Fibroblast of villous mesenchyme (primary cell): ENCODE data around the gene CYFIP2. TPM values are rescaled to one million over a fixed set of nuclear protein-coding genes. Genes with fewer than 3 reads are reported as not detected.

ENCODE experiments used
- DNase-seq: peaks from one replicate; pipeline ENCODE4 v3.0.0-alpha.2; 2010; ENCODE audit warnings: low read depth
- H3K4me3 ChIP-seq: 2 replicates; pipeline ENCODE4 v1.5.1; 2011; ENCODE audit warnings: low read depth, mild to moderate bottlenecking, low read length
- total RNA-seq: library from RNA; depleted of rRNA; stranded (reverse); fragments of >200 nt; gene quantifications from 2 replicates; pipeline ENCODE4 v1.2.3, GENCODE V29; 2012
- TF ChIP-seq, protein P1 (sequence below): IDR thresholded peaks from 2 replicates; pipeline ENCODE4 v1.5.1; 2012; ENCODE audit warnings: low read depth, mild to moderate bottlenecking, low read length; ENCODE audit not compliant: insufficient read depth

Gene CYFIP2
- total RNA-seq, 1 donor: 13.4 TPM

DNA sequence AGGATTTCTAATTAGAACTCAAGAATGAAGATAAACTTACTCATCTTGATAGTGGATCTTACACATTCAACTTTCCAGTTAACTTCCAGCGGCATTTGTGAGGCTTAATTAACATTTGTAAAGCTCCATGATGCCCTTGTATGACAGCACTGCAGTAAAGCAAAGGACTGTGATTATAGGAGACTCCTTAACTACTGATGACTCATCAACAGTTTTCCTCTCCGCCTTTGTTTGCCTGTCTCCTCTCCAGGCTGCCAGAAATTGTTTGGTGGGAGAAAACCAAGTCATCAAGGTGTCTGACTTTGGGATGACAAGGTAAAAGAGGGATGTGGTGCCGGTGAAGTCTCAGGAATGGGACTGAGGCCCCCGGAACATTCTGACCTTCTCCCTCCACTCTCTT is 20.4 kb upstream of the CYFIP2 start:
- no peak overlapping the region for H3K4me3 ChIP-seq
- no peak for DNase-seq
- TF ChIP-seq, protein P1, sequence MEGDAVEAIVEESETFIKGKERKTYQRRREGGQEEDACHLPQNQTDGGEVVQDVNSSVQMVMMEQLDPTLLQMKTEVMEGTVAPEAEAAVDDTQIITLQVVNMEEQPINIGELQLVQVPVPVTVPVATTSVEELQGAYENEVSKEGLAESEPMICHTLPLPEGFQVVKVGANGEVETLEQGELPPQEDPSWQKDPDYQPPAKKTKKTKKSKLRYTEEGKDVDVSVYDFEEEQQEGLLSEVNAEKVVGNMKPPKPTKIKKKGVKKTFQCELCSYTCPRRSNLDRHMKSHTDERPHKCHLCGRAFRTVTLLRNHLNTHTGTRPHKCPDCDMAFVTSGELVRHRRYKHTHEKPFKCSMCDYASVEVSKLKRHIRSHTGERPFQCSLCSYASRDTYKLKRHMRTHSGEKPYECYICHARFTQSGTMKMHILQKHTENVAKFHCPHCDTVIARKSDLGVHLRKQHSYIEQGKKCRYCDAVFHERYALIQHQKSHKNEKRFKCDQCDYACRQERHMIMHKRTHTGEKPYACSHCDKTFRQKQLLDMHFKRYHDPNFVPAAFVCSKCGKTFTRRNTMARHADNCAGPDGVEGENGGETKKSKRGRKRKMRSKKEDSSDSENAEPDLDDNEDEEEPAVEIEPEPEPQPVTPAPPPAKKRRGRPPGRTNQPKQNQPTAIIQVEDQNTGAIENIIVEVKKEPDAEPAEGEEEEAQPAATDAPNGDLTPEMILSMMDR: no peak

DNA sequence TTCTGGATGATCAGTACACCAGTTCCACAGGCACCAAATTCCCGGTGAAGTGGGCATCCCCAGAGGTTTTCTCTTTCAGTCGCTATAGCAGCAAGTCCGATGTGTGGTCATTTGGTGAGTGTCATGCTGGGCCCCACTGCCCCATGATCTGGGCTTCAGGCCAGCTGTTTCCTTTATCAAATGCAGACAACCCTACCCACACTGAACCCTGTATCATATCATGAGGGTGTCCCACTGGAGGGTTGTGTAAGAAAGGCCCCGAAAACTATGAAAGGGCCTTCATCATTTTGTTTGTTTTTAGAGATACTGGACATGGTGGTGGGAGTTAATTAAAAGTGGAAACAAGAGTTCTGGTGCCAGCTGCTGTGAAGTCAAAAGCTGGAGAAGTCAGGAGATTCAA is 20.0 kb upstream of the CYFIP2 start:
- TF ChIP-seq, protein P1: no peak
- H3K4me3 ChIP-seq: no peak overlapping the region

DNA sequence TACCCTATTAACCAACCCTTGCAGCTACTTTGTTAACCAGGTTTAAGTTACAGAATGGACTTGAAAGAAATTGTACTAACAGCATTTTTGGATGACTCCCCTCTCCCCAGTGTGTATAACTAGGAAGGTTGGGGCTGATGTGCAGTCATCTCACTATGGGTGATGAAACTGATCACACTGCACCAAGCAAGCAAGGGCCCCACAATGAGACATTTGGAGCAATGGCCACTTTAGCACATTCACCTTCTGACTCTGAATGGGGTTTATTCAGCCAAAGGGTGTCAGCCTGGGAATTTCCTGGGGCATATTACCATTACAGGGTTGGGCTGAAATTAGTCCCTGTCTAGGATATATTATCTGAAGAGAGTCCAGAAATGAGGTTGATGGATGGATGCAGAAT is 18.7 kb upstream of the CYFIP2 start:
- TF ChIP-seq, protein P1: no peak
- DNase-seq: no peak
- H3K4me3 ChIP-seq: no peak overlapping the region

More for the DNA sequence above, 20.0 kb upstream of the CYFIP2 start:
- DNase-seq: no peak

DNA sequence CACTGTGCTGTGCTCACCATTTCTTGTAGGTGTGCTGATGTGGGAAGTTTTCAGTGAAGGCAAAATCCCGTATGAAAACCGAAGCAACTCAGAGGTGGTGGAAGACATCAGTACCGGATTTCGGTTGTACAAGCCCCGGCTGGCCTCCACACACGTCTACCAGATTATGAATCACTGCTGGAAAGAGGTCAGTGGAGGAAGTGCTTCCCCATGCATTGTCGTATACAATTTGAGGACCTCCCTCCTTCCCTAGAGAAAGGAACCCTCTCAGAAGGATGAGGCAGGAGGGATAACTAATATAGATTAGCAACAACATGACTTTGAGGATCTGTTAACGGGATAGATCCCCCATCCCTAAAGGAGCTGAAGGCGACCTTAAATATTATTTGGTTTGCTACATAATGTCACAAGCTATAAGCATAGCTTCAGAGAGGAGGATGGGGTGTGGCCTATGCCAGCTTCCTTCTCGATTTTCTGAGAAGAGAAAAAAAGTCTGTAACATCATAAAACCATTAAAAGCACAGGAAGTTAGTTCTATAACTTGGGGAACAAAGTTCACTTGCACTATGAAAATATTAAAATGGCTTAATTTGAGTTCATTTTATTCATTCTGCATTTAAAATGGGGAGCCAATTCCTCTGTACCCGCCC is 17.0 kb upstream of the CYFIP2 start:
- no peak for DNase-seq
- TF ChIP-seq, protein P1: no peak
- H3K4me3 ChIP-seq: no peak overlapping the region

- DNase-seq: no peak
- H3K4me3 ChIP-seq: no peak overlapping the region
- TF ChIP-seq, protein P1: no peak
Measured at GRCh38 chr5:157252711-157253465, 13.0 kb upstream of the CYFIP2 start.

DNA sequence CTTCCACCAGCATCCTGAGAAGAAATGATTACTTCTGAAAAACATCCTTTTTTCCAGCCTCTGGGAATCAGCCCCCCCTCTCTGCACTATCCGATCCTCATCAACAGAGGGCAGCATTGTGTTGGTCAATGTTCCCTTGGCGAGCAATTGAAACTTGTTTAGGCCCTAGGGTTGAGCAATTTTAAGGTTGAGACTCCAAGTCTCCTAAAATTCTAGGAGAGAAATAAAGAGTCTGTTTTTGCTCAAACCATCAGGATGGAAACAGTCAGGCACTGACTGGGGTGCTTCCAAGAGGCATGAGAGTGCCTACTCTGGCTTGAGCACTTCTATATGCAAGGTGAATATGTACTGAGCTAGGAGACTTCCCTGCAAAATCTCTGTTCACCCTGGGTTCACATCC is 12.4 kb upstream of the CYFIP2 start:
- TF ChIP-seq, protein P1: peak; percentile 97
- peak; percentile 63 for DNase-seq

DNA sequence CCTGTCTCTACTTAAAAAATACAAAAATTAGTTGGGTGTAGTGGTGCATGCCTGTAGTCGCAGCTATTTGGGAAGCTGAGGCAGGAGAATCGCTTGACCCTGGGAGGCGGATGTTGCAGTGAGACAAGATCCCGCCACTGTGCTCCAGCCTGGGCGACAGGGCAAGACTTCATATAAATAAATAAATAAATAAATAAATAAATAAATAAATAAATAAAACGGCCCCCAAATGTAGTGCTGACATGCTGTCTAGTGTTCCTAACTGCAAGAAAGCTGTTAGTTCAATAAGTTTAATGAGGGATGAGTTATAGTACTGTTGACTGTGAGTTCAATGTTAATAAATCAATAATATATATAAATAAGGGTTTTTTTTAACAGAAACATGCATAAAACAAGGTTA is 7.5 kb upstream of the CYFIP2 start:
- H3K4me3 ChIP-seq: no peak overlapping the region
- TF ChIP-seq, protein P1: no peak
- DNase-seq: no peak

More for the DNA sequence above, 12.4 kb upstream of the CYFIP2 start:
- no peak overlapping the region for H3K4me3 ChIP-seq
